GM19438 (cell line): ENCODE measurements around the gene SLC5A10.

Experiments used
- ATAC-seq: cut with Tn5 transposase; IDR thresholded peaks from one replicate; pipeline ENCODE4 v1.9.1; 2021; ENCODE audit warnings: low read depth; ENCODE audit not compliant: unreplicated experiment

Gene SLC5A10

DNA sequence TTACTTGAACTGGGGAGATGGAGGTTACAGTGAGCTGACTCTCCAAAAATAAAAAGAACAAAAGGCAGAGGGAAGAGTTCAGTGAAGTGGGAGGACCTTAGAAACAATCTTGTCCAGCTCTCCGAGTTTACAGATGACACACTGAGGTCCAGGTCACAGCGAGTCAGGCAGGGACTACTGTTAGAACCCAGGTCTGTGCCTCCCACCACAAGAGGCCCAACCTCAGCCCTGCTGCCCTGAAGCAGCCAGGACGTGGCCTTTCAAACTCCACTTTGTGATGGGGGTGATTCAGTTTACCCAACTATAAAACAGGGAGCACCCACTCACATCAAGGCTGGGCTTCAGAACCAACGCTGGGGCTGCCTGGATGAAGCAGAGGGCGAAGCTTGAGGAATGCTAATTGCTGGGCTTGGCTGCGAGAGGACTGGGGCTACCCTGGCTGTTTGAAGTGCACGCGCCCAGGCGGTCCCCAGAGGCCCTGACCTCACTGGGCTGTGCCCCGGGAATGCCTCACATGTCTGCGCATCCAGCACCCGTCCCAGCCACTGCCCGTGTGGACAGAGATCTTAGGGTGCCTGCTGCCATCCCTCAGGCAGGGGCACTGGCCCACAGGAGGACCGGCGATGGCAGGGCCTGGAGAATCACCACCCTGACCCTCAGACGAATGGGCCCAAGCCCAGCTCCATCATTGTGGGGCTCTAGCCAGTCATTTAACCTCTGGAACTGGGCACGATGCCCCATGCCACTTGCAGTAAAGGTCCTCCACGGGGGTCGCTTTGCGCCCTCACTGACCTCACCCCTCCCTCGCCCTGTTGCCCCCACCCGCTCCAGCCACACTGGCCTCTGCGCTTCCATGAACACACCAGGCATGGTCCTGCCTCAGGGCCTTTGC lies 11.4 kb downstream of the SLC5A10 start:
- ATAC-seq = no peak

DNA sequence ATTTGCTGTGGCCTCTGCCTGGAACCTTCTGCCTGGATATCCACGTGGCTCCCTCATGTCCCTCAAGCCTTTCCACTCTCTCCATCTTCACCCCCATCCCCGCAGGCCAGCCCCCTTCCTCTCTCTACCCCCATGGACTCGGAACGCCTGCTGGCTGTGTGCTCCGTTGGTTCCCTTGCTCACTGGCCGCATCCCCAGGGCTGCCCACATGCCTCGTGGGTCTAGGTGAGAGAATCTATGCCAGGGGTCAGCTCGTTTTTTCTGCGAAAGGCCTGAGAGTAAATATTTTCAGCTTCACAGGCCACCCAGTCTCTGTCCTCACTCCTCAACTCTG lies 12.0 kb downstream of the SLC5A10 start:
- ATAC-seq = no peak

DNA sequence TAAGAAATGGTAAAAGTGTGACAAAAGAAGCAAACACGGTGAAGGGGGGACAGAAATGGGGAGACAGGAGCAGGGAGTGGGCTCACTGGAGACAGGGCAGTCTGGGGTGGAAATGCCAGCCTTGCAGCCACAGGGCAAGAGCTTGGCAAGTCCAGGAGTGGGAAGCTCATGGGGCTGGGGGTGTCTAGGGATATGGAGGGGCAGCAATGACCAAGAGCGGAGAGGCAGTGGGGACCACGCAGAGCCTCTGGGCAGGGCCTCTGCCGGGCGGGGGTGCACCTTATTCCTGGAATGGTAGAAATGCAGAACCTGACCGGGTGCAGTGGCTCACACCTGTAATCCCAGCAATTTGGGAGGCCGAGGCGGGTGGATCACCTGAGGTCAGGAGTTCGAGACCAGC lies 12.6 kb downstream of the SLC5A10 start:
- ATAC-seq = no peak

DNA sequence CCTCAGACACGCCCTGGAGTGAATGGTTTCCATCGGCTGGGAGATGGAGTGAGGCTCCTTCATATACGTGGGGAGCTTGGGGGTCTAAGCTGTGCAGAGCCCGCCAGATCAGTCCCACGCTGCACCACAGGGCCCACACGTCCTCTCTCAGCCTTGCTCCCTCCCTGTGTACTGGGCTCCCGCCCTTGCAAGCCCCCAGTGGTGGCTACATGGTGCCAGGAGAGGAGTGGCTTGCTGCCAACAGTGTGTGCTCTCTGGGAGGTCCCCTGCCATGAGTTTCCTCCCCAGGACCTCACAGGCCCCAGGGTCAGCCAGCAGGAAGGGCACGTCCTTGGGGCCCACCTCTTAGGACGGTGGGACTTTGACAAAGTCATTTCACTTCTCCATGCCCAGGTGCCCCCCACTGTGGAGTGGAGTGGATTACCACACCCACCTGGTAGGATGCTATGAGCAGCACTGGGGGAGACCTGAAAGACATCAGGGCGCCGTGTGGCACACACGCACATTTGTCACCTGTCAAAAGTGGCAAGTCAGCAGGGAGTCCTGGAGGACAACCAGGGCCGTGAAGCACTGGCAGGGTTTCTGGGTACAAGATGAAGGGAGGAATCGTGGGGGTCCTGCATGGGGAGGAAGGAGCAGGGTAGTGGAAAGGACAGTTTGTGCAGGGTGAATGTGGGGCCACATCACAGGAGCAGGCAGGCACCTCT lies 13.7 kb downstream of the SLC5A10 start:
- no peak for ATAC-seq

DNA sequence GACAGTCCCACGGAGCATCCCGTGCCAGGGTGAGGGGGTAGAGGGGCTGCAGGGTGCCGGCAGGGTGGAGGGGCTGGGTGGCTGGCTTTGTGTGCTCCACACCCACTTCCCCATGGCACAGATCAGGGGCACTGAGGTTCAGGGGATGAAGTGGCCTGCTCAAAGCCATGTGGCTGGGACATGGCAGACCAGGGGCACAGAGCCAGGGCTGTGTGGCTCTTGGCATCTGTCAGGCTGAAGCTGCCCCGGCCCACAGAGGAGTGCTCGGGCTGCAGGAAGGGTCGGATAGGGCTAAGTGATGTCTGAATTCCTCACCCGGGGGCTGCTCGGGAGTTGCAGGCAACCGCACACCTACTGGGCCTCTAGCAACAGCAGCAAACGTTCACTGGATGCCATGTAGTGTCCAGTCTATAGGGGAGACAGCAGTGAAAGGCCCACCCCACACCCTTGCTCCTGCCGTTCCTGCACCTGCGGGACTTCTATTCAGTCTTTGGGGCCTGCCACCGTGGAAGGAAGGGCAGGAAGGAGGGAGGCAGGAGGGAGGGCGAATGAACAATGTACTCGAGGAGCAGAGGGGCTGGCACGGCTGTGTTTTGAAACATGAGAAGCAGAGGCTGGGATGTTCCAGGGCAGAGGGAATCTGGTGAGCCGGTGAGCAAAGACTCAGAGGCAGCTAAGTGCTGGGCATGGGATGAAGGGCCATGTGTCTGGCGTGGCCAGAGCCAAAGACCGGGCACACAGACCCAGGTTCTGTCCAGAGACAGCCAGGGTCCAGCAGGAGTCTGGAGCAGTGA lies 15.1 kb downstream of the SLC5A10 start:
- no peak for ATAC-seq

DNA sequence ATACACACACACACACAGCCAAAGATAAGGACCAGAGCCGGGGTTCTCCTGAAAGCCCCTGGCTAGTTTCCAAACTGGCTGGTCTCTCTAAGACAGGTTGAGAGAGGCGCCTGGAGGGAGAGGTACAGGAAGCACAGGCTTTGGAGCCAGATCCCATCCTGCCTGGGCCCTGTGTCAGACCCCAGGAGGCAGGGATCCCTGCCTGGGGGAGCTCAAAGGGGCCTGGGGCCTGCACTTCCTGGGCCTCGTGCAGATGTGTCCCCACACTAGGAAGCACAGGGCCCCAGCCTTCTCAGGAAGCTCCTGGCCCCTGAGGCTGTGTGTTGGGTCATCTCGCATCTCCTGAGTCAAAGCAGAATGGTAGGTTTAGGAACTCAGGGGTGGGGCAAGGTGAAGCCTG lies 16.0 kb downstream of the SLC5A10 start:
- ATAC-seq = no peak

DNA sequence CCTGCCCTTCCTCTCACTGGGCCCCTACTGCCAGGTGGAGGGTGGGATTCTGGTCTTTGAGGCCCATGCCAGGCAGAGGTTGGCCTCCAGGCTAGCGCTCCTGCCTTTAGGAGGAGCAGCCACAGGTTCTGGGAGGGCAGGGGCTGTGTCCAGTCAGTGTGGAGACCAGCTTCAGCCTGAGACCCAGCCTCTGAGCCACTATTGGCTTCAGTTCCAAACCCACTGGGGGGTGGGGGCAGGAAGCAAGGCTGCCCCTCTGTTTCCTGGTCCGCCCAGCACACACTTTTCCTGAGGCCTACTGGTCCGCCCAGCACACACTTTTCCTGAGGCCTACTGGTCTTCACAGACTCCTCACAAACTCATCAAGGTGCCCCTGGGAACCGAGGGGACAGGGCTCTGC lies 16.4 kb downstream of the SLC5A10 start:
- no peak for ATAC-seq

DNA sequence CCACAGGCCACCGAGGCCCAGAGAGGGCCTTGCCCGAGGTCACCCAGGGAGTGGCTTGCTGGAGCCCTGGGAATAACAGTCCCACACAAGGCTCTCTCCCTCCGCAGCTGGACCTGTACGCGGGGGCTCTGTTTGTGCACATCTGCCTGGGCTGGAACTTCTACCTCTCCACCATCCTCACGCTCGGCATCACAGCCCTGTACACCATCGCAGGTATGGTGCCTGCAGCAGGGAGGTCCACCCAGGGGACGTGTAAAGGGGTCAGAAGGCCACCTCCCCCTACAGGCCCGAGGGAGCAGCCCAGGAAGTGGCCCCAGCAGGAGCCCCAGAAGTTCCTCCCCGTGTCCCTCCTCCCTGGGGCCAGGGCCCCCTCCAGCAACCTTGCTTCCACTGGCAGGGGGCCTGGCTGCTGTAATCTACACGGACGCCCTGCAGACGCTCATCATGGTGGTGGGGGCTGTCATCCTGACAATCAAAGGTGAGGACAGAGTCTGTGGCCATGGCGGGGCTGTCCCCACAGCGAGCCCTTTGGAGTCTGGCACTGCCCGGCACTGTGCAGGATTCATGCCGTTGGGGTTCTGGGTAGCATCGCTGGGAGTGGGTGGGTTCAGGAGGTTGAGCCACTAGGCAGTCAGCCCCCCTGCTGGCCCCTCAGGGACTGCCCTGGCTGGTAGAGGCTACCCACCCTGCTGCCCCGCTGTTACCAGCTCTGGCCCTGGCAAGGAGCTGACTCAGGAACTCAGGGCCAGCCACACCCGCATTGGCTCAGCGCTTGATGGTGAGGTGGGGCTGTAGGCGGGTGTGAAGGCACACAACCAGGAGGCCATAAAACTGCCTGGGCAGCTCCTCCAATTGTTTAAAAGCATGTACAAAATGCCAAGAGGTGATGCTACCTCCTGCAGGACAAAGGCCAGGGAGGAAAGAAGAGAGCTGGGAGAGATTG lies 17.3 kb downstream of the SLC5A10 start:
- ATAC-seq = no peak

DNA sequence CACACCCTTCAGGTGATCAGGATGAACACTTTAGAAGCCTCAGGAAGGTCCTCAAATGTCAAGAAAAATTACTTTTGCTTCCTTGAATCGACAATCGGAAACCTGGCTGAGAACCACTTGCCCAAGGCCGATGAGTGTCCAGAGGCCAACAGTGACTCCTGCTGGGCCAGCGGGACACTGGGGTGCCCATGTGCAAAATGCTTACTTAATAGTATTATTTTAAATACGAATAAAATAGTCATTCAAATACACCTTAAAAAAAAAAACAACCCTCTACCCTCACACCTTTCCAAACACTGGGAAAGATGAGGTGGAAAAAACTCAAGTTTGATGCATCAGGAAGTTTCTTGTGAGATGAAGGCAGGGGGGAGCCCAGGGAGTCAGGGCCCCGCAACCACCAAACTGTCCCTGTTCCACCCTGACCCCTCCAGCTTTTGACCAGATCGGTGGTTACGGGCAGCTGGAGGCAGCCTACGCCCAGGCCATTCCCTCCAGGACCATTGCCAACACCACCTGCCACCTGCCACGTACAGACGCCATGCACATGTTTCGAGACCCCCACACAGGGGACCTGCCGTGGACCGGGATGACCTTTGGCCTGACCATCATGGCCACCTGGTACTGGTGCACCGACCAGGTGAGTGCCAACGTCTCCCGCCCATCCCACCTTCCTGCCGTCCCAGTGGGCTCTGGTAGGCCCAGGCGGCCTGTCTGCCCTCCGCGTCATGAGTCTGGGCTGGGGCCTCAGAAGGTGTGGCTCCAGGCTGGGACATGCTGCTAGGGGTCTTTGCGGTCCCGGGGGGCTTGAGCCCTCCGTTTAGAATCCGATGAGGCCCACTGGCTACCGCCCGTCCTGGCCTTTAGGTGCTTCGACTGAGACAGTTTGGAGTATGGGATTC lies 18.9 kb downstream of the SLC5A10 start:
- ATAC-seq = no peak

DNA sequence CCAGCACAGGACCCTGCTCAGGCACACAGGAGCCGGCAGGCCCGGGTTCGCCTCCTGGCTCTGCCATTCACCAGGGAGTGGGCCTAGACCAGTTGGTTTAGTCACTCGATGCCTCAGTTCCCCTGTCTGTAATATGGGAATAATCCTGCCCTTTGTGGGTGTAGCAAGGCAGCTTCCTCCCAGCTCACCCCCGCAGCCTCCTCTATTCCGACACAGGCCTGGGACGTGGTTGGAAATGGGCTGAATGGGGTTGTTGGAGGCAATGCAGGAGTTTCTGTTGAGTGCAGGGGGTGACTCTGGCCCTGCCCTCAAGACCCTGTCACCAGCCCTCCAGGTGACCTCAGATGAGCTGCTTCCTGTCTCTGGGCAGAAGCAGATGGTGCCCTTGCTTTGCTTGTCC lies 19.8 kb downstream of the SLC5A10 start:
- ATAC-seq = no peak

DNA sequence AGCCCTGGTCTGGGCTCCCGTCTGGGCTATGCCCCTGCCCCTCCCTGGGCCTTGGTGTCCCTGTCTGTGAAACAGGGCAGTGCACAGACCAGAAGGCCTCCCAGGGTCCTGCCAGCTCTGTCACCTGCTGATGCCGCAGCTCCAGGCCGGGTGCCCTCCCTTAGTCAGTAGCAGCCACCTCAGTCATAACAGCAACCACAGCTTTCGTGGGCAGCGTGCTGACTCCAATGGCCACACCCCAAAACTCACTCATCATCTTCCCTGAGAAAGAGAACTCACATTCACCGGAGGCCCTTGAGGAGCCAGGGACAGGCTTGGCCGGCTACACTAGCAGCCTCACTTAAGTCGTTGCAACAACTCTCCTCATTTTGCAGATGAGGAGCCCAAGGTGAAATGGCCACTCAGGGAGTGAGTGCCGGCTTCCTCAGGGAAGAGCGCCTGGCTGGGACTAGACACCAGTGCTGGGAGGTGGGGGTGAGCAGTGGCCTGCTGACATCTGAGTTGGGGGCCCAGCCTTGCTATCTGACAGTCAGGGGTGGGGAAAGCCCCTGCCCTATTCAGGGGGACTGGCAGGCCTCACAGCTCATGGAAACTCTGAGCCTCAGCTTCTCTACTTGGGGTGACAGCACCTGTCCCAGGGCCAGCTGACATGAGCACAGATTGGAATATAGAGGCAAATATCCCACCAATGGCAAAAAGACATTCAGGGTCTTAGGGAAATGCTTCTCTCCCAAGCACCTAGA lies 22.6 kb downstream of the SLC5A10 start:
- no peak for ATAC-seq

DNA sequence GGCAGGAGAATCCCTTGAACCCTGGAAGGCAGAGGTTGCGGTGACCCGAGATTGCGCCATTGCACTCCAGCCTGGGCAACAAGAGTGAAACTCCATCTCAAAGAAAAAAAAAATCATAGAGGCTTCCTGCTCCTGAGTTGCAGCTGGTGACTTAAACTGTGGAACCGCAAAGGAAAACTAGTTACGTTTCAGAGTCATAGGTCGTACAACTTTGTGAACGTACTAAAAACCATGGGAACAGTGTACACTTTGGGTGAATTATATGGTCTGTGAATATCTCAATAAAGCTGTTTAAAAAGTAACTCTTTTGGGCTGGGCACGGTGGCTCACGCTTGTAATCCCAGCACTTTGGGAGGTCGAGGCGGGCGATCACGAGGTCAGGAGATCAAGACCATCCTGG lies 23.6 kb downstream of the SLC5A10 start:
- ATAC-seq = no peak

DNA sequence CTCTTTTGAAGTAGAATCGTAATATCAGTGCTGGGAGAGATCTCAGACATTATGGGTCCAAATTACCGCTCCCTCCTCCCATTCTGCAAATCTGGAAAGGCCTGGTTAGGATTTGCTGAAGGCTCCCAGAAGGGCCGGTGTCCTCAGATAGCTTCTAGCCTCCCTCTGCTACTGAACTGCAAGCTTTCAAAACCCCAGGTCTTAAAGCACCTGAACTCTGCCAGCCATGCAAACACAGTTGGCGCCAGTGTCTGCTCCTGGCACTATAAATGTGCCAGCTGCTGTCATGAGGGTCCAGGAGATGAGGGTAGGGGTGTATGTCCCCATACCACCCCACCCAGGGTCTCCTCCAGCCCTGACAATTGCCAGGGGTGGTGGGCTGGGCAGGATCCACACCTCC lies 24.2 kb downstream of the SLC5A10 start:
- no peak for ATAC-seq

DNA sequence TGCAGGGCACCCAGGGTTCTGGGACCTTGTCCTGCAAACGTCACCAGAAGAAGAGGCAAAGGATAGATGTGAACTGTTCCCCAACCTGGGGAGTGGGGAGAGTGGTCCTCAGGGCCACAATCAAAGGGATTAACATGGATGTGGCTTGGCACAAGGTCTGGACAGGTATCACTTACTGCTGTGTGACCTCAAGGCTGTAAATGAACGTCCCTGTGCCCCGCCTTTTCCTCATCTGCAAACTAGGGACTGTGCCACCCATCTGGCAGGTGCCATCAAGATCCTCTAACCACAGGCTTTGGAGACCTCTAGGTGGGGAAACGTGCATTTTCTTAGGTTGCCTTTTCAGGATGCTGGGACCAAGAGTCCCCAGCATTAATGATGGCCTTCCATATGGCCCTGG lies 25.1 kb downstream of the SLC5A10 start:
- no peak for ATAC-seq

DNA sequence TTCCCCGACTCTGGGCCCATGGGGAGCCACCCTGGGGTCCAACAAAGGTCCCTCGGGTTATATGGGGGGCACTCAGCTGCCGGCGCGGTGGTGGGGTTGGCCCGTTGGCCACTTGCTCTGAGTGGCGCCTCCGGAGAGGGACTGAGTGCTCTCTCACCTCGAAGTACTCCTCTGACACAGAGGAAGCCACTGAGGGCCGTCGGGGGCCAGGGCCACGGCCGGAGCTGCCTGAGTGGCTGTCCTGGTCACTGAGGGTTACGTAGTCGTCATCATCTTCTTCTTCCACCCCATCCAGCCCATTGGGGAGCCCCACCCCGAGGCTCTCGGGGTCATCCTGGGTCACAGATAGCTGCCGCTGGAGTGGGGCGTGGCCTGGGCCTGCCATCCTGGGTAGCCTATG lies 25.7 kb downstream of the SLC5A10 start:
- no peak for ATAC-seq

DNA sequence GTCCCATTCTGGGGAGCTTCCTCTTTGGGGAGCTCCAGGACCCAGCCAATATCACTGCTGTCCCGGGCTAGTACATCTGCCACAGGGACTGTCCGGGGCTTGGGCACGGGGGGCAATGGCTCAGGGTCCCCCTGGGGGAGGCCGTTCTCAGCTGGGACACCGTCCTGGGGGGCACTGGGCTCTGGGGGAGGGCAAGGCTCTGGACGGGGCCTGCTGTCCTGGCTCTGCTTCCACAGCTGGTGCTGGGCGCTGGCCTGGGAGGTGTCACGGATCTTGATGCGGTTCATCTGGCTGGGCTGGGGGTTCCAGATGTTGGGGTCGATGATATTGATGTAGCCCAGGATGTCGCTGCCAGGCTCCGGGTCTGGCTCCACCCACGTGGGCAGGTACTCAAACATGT lies 26.1 kb downstream of the SLC5A10 start:
- no peak for ATAC-seq

DNA sequence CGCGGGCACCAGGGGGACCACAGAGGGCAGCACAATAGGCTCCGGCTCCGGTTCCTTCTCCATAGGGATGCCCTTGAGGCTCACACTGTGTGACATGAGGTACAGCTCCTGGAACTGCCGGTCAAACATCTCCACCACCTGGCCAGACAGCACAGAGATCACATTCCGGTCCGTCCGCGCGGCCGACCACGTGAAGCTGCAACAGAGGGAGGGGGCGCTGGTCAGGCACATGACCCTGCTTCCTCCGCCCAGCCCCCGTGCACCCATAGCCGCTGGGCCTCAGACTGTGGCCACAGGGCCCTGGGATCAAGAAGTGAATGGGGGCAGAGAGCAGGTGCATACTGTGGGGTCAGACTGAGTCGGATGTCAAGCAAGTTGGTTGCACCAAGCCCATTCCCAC lies 26.7 kb downstream of the SLC5A10 start:
- ATAC-seq = no peak

DNA sequence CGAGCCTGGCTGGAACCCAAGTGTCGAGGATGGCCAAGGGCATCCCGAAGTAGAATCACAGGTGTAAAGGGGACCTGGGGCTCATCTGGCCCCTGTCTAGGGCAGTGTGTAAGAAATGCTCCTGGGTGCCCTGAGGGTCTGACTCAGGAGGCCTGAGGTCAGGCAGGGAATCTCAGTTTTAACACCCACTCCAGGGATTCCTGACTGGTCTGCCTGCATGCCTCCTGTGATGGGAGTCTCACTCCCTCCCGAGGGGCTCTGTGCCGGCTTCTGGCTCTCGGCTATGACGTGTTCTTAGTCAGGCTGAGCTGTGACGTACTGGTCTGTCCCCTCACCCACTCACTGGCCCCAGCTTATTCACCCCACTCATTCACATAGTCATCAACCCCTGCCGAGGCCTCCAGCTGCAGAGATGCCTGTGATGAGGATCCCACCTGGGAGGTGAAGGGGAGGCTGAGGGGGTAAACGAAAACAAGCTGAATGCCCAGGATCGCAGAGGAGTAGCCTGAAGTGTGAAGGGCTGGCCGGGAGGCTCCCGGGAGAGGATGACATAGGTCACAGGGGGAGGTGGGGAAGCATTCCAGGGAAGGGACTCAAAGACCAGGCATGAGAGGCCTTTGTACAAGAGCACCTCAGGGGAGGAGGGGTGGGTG lies 28.8 kb downstream of the SLC5A10 start:
- ATAC-seq = no peak
